SK-N-SH treated with all-trans-retinoic acid at 6 μM for 48 hours (cell line): ENCODE measurements around the gene PSTK.

Source experiments
- ATAC-seq: fragments of 200-7000 bp; cut with Tn5 transposase; 3 replicates; pipeline ENCODE4 v1.9.1; 2020; ENCODE audit warnings: mild to moderate bottlenecking, moderate library complexity
- ARNTL ChIP-seq: fragments of 450-650 bp; formaldehyde crosslinking; IDR thresholded peaks from 2 replicates; pipeline ENCODE4 v1.5.0; 2020; ENCODE audit warnings: low read depth, mild to moderate bottlenecking, moderate library complexity, borderline replicate concordance
- BACH2 ChIP-seq: fragments of 250-450 bp; sonication (Bioruptor Pico); IDR thresholded peaks from 2 replicates; pipeline ENCODE4 v1.9.0; 2021; ENCODE audit warnings: mild to moderate bottlenecking, borderline replicate concordance
- CREB5 ChIP-seq: fragments of 250-450 bp; sonication (Bioruptor Pico); IDR thresholded peaks from 2 replicates; pipeline ENCODE4 v1.5.1; 2020; ENCODE audit warnings: low read depth, mild to moderate bottlenecking, moderate library complexity
- CSDC2 ChIP-seq: fragments of 250-450 bp; sonication (Bioruptor Pico); IDR thresholded peaks from 2 replicates; pipeline ENCODE4 v1.5.0; 2020; ENCODE audit warnings: mild to moderate bottlenecking, moderate library complexity
- GLIS3 ChIP-seq: fragments of 250-450 bp; sonication (Bioruptor Pico); IDR thresholded peaks from 2 replicates; pipeline ENCODE4 v1.5.0; 2020; ENCODE audit warnings: mild to moderate bottlenecking, moderate library complexity
- ISL1 ChIP-seq: fragments of 250-450 bp; sonication (Bioruptor Pico); IDR thresholded peaks from 2 replicates; pipeline ENCODE4 v2.1.2; 2022; ENCODE audit warnings: mild to moderate bottlenecking, moderate library complexity
- OSR1 ChIP-seq: fragments of 250-450 bp; sonication (Bioruptor Pico); IDR thresholded peaks from 2 replicates; pipeline ENCODE4 v1.8.0; 2022; ENCODE audit warnings: moderate library complexity, mild to moderate bottlenecking, inconsistent platforms
- POU6F1 ChIP-seq: fragments of 250-450 bp; sonication (Bioruptor Pico); IDR thresholded peaks from 2 replicates; pipeline ENCODE4 v1.8.0; 2021; ENCODE audit warnings: low read depth, mild to moderate bottlenecking, moderate library complexity, borderline replicate concordance
- PPARA ChIP-seq: fragments of 250-450 bp; sonication (Bioruptor Pico); IDR thresholded peaks from 2 replicates; pipeline ENCODE4 v1.5.0; 2020; ENCODE audit warnings: mild to moderate bottlenecking, borderline replicate concordance
- RARB ChIP-seq: fragments of 250-450 bp; sonication (Bioruptor Pico); IDR thresholded peaks from 2 replicates; pipeline ENCODE4 v1.8.0; 2021; ENCODE audit warnings: mild to moderate bottlenecking, moderate library complexity
- SNAI2 ChIP-seq: fragments of 250-450 bp; sonication (Bioruptor Pico); IDR thresholded peaks from 2 replicates; pipeline ENCODE4 v1.5.0; 2020; ENCODE audit warnings: mild to moderate bottlenecking, moderate library complexity
- TCF4 ChIP-seq: fragments of 250-450 bp; sonication (Bioruptor Pico); IDR thresholded peaks from 2 replicates; pipeline ENCODE4 v1.8.0; 2021; ENCODE audit warnings: mild to moderate bottlenecking, moderate library complexity, borderline replicate concordance
- TSHZ2 ChIP-seq: fragments of 250-450 bp; sonication (Bioruptor Pico); IDR thresholded peaks from 2 replicates; pipeline ENCODE4 v1.5.0; 2020; ENCODE audit warnings: mild to moderate bottlenecking, moderate library complexity
- ZC3H10 ChIP-seq: fragments of 250-450 bp; sonication (Bioruptor Pico); IDR thresholded peaks from 2 replicates; pipeline ENCODE4 v1.5.1; 2021; ENCODE audit warnings: mild to moderate bottlenecking, moderate library complexity
- ZFP3 ChIP-seq: fragments of 250-450 bp; sonication (Bioruptor Pico); IDR thresholded peaks from 2 replicates; pipeline ENCODE4 v1.5.0; 2020; ENCODE audit warnings: mild to moderate bottlenecking, moderate library complexity
- ZNF565 ChIP-seq: fragments of 450-650 bp; formaldehyde crosslinking; conservative IDR thresholded peaks from 2 replicates; pipeline ENCODE4 v1.5.0; 2020; ENCODE audit warnings: low read depth, mild to moderate bottlenecking, moderate library complexity
- ZNF70 ChIP-seq: fragments of 450-650 bp; formaldehyde crosslinking; IDR thresholded peaks from 2 replicates; pipeline ENCODE4 v1.5.0; 2020; ENCODE audit warnings: mild to moderate bottlenecking, moderate library complexity
- TF ChIP-seq, protein P1 (sequence below): fragments of 250-450 bp; sonication (Bioruptor Pico); IDR thresholded peaks from 2 replicates; pipeline ENCODE4 v1.5.1; 2021; ENCODE audit warnings: mild to moderate bottlenecking, moderate library complexity
- TF ChIP-seq, protein P2 (sequence below): fragments of 250-450 bp; sonication (Bioruptor Pico); IDR thresholded peaks from 2 replicates; pipeline ENCODE4 v1.8.0; 2020; ENCODE audit warnings: mild to moderate bottlenecking, moderate library complexity, borderline replicate concordance

PSTK gene

GRCh38 chr10:123011987-123012386 is 31.8 kb downstream of the PSTK start:
- TF ChIP-seq ZFP3 (CRISPR knock-in tag) (no peak), RARB (CRISPR knock-in tag) (no peak), ZC3H10 (no peak), ARNTL (CRISPR knock-in tag) (no peak), CREB5 (no peak), ISL1 (CRISPR knock-in tag) (no peak), CSDC2 (no peak), PPARA (no peak), ZNF565 (CRISPR knock-in tag) (no peak), OSR1 (CRISPR knock-in tag) (no peak), BACH2 (CRISPR knock-in tag) (no peak), TSHZ2 (CRISPR knock-in tag) (no peak)
- TF ChIP-seq, protein P1, sequence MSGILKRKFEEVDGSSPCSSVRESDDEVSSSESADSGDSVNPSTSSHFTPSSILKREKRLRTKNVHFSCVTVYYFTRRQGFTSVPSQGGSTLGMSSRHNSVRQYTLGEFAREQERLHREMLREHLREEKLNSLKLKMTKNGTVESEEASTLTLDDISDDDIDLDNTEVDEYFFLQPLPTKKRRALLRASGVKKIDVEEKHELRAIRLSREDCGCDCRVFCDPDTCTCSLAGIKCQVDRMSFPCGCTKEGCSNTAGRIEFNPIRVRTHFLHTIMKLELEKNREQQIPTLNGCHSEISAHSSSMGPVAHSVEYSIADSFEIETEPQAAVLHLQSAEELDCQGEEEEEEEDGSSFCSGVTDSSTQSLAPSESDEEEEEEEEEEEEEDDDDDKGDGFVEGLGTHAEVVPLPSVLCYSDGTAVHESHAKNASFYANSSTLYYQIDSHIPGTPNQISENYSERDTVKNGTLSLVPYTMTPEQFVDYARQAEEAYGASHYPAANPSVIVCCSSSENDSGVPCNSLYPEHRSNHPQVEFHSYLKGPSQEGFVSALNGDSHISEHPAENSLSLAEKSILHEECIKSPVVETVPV (CRISPR knock-in tag): no peak
- TF ChIP-seq, protein P2, sequence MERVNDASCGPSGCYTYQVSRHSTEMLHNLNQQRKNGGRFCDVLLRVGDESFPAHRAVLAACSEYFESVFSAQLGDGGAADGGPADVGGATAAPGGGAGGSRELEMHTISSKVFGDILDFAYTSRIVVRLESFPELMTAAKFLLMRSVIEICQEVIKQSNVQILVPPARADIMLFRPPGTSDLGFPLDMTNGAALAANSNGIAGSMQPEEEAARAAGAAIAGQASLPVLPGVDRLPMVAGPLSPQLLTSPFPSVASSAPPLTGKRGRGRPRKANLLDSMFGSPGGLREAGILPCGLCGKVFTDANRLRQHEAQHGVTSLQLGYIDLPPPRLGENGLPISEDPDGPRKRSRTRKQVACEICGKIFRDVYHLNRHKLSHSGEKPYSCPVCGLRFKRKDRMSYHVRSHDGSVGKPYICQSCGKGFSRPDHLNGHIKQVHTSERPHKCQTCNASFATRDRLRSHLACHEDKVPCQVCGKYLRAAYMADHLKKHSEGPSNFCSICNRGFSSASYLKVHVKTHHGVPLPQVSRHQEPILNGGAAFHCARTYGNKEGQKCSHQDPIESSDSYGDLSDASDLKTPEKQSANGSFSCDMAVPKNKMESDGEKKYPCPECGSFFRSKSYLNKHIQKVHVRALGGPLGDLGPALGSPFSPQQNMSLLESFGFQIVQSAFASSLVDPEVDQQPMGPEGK (CRISPR knock-in tag): no peak

DNA sequence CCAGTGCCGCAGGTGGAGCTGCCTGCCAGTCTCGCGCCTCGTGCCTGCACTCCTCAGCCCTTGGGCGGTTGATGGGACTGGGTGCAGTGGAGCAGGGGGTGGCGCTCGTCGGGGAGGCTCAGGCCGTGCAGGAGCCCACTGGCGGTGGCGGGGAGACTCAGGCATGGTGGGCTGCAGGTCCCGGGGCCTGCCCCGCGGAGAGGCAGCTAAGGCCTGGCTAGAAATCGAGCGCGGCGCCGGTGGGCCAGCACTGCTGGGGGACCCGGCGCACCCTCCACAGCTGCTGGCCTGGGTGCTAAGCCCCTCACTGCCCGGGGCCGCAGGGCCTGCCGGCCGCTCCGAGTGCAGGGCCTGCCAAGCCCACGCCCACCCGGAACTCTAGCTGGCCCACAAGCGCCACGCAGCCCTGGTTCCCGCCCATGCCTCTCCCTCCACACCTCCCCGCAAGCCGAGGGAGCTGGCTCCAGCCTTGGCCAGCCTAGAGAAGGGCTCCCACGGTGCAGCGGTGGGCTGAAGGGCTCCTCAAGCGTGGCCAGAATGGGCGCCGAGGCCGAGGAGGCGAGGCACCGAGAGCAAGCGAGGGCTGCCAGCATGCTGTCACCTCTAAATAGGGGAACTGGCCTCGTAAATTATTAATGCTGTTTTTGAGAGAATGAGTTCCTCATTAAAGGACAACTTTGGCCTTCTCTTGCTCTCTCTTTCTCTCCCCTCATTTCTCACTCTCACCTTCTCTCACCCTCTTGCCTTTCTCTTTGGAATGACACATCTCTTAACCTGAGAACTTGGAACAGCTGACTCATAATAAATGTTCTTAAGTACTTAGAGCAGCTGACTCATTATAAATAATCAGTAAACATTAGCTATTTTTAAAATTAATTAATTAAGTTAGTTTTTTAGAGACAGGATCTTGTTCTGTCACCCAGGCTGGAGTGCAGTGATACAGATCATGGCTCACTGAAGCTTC is 33.5 kb downstream of the PSTK start:
- no peak for TF ChIP-seq POU6F1 (CRISPR knock-in tag)
- TF ChIP-seq ARNTL (CRISPR knock-in tag): no peak
- TF ChIP-seq CREB5: no peak
- TF ChIP-seq PPARA: no peak
- TF ChIP-seq SNAI2 (CRISPR knock-in tag): no peak
- TF ChIP-seq, protein P2 (CRISPR knock-in tag): no peak
- TF ChIP-seq RARB (CRISPR knock-in tag): no peak
- no peak for TF ChIP-seq CSDC2
- TF ChIP-seq, protein P1 (CRISPR knock-in tag): no peak
- TF ChIP-seq TCF4: no peak
- no peak for TF ChIP-seq GLIS3 (CRISPR knock-in tag)
- TF ChIP-seq BACH2 (CRISPR knock-in tag): no peak
- TF ChIP-seq ZFP3 (CRISPR knock-in tag): no peak
- TF ChIP-seq ZNF70 (CRISPR knock-in tag): no peak
- TF ChIP-seq TSHZ2 (CRISPR knock-in tag): no peak

More at GRCh38 chr10:123011987-123012386, 31.8 kb downstream of the PSTK start:
- ATAC-seq: no peak

More for the DNA sequence above, 33.5 kb downstream of the PSTK start:
- ATAC-seq: no peak
